Testis (tissue), 3 donors: Measurements from ENCODE around the gene FBXO9. TPM values are rescaled to one million over a fixed set of nuclear protein-coding genes. Genes with fewer than 3 reads are reported as not detected.

Experiments used
- DNase-seq: peaks from one replicate; pipeline ENCODE4 v3.0.0-alpha.2; 2019
- H3K27ac ChIP-seq, 2 donors: fragments of 200-600 bp; sonication (generic); one replicate each; pipeline ENCODE4 v1.5.1; 2019
- H3K27me3 ChIP-seq: fragments of 200-600 bp; sonication (generic); one replicate; pipeline ENCODE4 v1.5.1; 2019
- H3K36me3 ChIP-seq: fragments of 200-600 bp; sonication (generic); one replicate; pipeline ENCODE4 v1.5.1; 2017; ENCODE audit warnings: low read depth; ENCODE audit errors: missing control alignments
- H3K4me1 ChIP-seq: fragments of 200-600 bp; sonication (generic); one replicate; pipeline ENCODE4 v1.5.1; 2019
- H3K4me3 ChIP-seq, 2 donors: fragments of 200-600 bp; sonication (generic); one replicate each; pipeline ENCODE4 v1.5.1; 2017 to 2019
- H3K9me3 ChIP-seq: fragments of 200-600 bp; sonication (generic); one replicate; pipeline ENCODE4 v1.5.1; 2017
- CTCF ChIP-seq, 3 experiments: fragments of 450-650 bp in 2 of 3; fragments of 200-600 bp in 1 of 3; sonication (generic) in 1 of 3; IDR thresholded peaks; one replicate each; pipeline ENCODE4 v1.5.1; 2016 to 2019; ENCODE audit warnings: antibody characterized with exemption in 3 of 3, mild to moderate bottlenecking in 2 of 3, moderate library complexity in 1 of 3
- POLR2A ChIP-seq: fragments of 450-650 bp; IDR thresholded peaks from one replicate; pipeline ENCODE4 v1.6.1; 2017; ENCODE audit warnings: antibody characterized with exemption, mild to moderate bottlenecking, moderate library complexity
- WGBS, 2 donors: methylation state at CpG; one replicate each; pipeline ENCODE4 v1.1.5; 2018; 5-methylcytosine and 5-hydroxymethylcytosine counted together
- intact Hi-C: fragments of 100-400 bp; cut with DNase I; formaldehyde crosslinking; loops from one replicate; pipeline ENCODE4 v1.15.1; 2023; ENCODE audit warnings: low total_unique reads
- polyA plus RNA-seq: library from polyadenylated mRNA; stranded (reverse); fragments of 350-450 nt; fragmentation: Illumina TruSeq; extraction: RNeasy Lipid Tissue Mini Kit (QIAGEN cat#74804); gene quantifications from one replicate; pipeline ENCODE4 v1.2.3, GENCODE V29; 2014; ENCODE audit warnings: low read depth, low replicate concordance; ENCODE audit not compliant: insufficient read depth
- total RNA-seq, 2 donors: library from RNA; depleted of rRNA; stranded (reverse); fragments of >200 nt; gene quantifications; one replicate each; pipeline ENCODE4 v1.2.3, GENCODE V29; 2016

The FBXO9 gene
- total and polyA plus RNA-seq, 3 donors from 2014 or later: 75.1 to 81.6 (median 76.6) TPM

DNA sequence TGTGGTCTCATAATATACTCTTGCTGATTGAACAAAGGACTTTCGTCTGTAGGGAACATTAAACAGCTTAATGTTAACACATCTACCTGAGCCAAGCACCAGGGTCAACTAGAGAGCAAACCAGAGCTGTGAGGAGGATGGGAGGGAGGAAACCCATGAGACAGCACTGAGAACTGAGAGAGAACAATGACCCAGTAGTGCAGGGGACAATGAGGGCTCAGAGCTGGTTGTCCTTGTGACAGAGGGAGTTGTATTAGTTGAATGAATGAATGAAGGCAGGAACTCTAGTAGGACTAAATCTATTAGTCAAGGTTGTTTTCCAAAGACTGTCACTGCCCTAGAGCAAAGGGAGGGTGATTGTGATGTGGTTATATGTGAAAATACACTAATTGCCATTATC, 41.9 kb upstream of the FBXO9 start:
- DNase-seq: no peak
- intact Hi-C loops: no loop called here
- H3K4me3 ChIP-seq: no peak overlapping the region
- no peaks in the 10 kb centered on the region for H3K27me3 ChIP-seq
- no peaks in the 10 kb centered on the region for H3K36me3 ChIP-seq
- H3K27ac ChIP-seq: no peak overlapping the region
- 42 to 64% methylated on average over 1 of the region's 1 CpG for WGBS, 2 donors
- TF ChIP-seq POLR2A: no peak
- no peak for TF ChIP-seq CTCF (IDR thresholded peaks at IDR 0.05)
- H3K9me3 ChIP-seq: no peaks in the 10 kb centered on the region
- no peaks in the 10 kb centered on the region for H3K4me1 ChIP-seq

GRCh38 chr6:53026526-53026925, 38.7 kb upstream of the FBXO9 start:
- Histone ChIP-seq H3K4me3 (no peak overlapping the region), H3K4me1 (no peaks in the 10 kb centered on the region), H3K27me3 (no peaks in the 10 kb centered on the region), H3K9me3 (no peaks in the 10 kb centered on the region), H3K27ac (no peak overlapping the region), H3K36me3 (peaks cover 3% of the 10 kb centered on the region)
- intact Hi-C loops: no loop called here
- TF ChIP-seq CTCF (IDR thresholded peaks at IDR 0.05): no peak
- no peak for TF ChIP-seq POLR2A
- WGBS, 2 donors: 89 to 93% methylated on average over 3 of the region's 3 CpGs
- DNase-seq: no peak

DNA sequence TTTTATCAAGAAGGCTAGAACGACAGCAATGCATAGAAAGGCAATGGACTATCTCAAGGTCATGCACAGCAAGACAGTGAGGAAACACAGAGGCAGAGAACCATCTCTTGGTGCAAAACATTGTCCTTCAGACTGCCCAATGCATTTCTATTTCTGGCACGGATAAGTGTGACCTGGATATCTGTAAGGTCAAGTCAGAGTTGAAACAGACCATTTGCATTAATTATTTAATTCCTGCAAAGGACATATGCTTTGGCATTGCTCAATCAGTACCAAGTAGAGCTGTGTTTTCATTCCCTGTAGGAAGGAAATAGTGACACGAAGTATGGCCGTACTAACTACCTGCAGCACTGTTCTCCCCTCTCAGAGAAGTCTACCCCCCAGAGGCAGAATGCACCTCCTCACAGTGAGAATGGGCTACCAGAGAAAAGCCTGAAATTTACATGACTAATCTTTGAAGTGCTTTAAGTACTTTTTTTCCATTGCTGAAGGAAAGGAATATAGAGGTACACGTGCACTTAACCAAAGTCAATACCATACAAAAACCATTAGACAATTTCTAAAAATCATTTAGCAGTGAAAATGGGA, 38.0 kb upstream of the FBXO9 start:
- no peak overlapping the region for H3K27ac ChIP-seq
- no peaks in the 10 kb centered on the region for H3K4me1 ChIP-seq
- 68 to 81% methylated on average over 5 of the region's 5 CpGs for WGBS, 2 donors
- H3K27me3 ChIP-seq: no peaks in the 10 kb centered on the region
- no peak for DNase-seq
- peaks cover 4% of the 10 kb centered on the region for H3K36me3 ChIP-seq
- intact Hi-C loops: no loop called here
- H3K9me3 ChIP-seq: no peaks in the 10 kb centered on the region
- TF ChIP-seq CTCF (IDR thresholded peaks at IDR 0.05) (no peak), POLR2A (no peak)
- no peak overlapping the region for H3K4me3 ChIP-seq

DNA sequence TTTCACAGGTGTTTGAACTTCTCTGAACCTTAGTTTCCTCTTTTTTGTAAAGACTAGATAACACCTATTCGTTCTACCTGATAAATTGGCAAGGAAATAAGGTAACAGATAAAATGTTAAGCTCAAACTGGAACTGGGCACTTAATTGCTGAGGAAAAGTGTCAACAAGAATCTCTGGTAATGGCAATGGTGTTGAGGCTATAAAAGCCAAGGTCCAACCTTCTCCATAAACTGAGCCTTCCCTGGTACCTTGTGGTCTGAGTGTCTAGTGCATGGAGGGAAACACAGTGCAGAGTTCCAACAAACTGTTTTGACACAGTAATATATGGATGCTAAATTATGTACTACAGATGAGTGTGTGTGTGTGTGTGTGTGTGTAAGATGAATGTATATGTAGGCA, 36.7 kb upstream of the FBXO9 start:
- Histone ChIP-seq H3K27me3 (no peaks in the 10 kb centered on the region), H3K4me1 (no peaks in the 10 kb centered on the region), H3K4me3 (no peak overlapping the region), H3K27ac (no peak overlapping the region), H3K36me3 (peaks cover 4% of the 10 kb centered on the region), H3K9me3 (no peaks in the 10 kb centered on the region)
- no peak for DNase-seq
- TF ChIP-seq CTCF (IDR thresholded peaks at IDR 0.05): no peak
- no peak for TF ChIP-seq POLR2A
- 71 to 73% methylated on average over 1 of the region's 1 CpG for WGBS, 2 donors
- intact Hi-C loops: no loop called here

DNA sequence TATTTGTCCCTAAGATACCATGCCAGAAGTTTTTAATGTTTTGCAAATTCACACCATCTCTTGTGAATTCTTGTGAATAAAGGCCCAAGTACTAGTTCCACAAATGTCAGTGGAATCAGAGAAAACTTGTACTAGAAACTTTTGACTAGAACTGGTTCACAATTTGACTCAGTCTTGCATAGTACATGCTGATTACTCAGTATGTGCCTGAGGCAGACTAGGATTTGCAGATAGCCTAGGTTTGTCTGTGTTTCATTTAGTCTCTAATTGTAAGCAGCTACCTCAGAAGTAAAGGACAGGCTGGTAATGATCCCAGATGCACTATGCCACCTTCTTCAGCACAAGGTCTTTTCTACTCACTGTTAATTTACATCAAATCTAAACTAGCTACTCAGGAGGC, 35.9 kb upstream of the FBXO9 start:
- TF ChIP-seq POLR2A (no peak), CTCF (IDR thresholded peaks at IDR 0.05) (no peak)
- DNase-seq: no peak
- intact Hi-C loops: no loop called here
- H3K27me3 ChIP-seq: no peaks in the 10 kb centered on the region
- no peaks in the 10 kb centered on the region for H3K9me3 ChIP-seq
- no peak overlapping the region for H3K27ac ChIP-seq
- H3K36me3 ChIP-seq: peaks cover 4% of the 10 kb centered on the region
- H3K4me3 ChIP-seq: no peak overlapping the region
- no peaks in the 10 kb centered on the region for H3K4me1 ChIP-seq
